Measurements from ENCODE around the gene CWC25.
"Not testable (repeated sequence)": the region's sequence is repeated elsewhere in the genome, so short reads cannot be mapped to it uniquely, and the experiment has no call there.

The CWC25 gene

DNA sequence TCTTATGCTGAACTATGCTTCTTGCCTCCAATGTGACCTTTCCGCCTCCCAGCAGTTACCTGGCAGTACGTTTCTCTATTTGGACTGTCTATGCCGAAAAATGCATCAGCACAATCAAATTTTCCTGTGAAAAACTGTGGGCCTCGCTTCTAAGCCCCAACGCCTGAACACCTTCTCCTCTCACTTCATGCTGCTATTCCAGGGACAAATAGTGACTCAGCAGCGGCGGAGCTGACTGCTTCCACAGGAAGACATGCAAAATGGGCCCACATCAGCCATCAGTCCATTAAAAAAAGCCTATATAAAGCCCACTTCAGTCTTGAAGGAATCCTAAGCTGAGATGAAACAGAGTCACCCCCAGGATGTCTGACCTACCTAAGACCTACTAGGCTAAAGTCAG lies 15.3 kb downstream of the CWC25 start:
- Histone ChIP-seq H3K4me1 (ENCODE audit: insufficient read depth, low read length) (no peaks in the 10 kb centered on the region), H3K9ac (ENCODE audit: low read depth, low read length) (no peak overlapping the region), H3K9me3 (ENCODE audit: control insufficient read depth, insufficient read depth, low read length) (no peaks in the 10 kb centered on the region), H3K36me3 (ENCODE audit: insufficient read depth, low read length) (peaks cover 17% of the 10 kb centered on the region)

DNA sequence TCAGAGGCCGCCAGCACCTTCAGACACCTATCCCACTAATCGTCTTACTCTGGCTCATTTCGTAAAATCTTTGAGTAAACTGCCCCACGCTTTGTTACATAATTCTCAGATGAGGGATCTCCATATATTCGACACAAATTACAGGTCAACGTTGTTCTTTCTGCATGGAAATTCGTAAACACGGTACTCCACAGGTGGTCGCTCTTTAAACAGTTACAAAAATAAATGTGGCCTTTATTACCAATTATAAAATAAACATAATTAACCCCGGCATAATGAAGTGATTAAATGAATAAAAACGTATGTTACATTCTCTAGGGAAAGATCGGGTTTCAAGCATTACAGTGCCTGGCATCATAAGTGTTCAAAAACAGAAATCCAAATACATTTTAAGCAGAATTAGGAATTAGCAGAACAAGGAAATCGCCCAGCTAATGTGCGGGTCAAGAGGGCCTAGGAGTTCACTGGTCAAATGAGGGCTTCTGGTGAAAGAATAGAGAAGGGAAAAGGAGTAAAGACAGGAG lies 24.8 kb downstream of the CWC25 start:
- no peaks in the 10 kb centered on the region; the same call in 1 of the 2 replicates for H3K4me1 ChIP-seq (ENCODE audit: insufficient read depth, low read length)
- no peaks in the 10 kb centered on the region for H3K9me3 ChIP-seq (ENCODE audit: control insufficient read depth, insufficient read depth, low read length)
- peak overlapping the region; percentile 81; the same call in 1 of the 2 replicates for H3K9ac ChIP-seq (ENCODE audit: low read depth, low read length)
- H3K36me3 ChIP-seq (ENCODE audit: insufficient read depth, low read length), result peaks cover 5% of the 10 kb centered on the region

DNA sequence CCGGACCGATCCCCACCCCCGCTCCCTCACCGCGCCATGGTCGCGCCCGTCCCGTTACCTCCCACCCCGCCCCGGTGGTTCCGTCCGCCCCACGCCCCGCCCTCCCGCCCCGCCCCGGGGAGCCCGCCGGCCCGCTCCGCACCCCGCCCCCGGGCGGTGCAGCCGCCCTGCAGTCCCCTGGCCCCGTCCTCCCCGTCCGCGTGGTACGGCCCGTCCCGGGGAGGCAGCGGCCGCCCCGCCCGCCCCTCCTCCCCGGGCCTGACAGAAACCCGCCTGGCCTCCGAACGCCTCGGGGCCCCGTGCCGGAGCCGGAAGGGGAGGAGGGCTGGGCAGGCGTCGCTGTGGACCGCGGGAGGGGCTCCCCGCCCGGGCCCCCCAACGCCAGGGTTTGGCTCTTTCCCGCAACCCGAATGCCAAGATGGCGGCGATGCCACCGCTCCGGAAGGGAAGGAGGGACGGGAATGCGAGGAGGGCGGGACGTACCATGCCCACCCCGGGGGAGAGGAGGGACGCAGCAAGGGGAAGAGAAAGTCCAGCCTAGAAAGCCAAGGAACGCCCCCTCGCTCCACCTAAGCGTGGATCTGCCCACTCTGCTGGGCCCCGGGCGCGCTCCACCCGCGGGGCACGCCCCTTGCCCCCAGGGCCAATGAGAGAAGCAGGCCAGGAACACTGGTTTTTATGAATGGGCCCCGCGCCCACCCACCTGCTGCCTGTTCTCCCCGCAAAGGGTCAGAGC lies 25.5 kb downstream of the CWC25 start, which contains the start of gene PIP4K2B:
PIP4K2B (minus strand) TSS at position 56 of the 736 bp plus-strand sequence. CDS start 132 bp downstream, outside the sequence.
- H3K9me3 ChIP-seq (ENCODE audit: control insufficient read depth, insufficient read depth, low read length), result no peaks in the 10 kb centered on the region
- H3K4me1 ChIP-seq (ENCODE audit: insufficient read depth, low read length), result no peaks in the 10 kb centered on the region; the same call in 1 of the 2 replicates
- peaks cover 5% of the 10 kb centered on the region for H3K36me3 ChIP-seq (ENCODE audit: insufficient read depth, low read length)
- H3K9ac ChIP-seq (ENCODE audit: low read depth, low read length), result peak within 1 kb of the TSS; percentile 81

DNA sequence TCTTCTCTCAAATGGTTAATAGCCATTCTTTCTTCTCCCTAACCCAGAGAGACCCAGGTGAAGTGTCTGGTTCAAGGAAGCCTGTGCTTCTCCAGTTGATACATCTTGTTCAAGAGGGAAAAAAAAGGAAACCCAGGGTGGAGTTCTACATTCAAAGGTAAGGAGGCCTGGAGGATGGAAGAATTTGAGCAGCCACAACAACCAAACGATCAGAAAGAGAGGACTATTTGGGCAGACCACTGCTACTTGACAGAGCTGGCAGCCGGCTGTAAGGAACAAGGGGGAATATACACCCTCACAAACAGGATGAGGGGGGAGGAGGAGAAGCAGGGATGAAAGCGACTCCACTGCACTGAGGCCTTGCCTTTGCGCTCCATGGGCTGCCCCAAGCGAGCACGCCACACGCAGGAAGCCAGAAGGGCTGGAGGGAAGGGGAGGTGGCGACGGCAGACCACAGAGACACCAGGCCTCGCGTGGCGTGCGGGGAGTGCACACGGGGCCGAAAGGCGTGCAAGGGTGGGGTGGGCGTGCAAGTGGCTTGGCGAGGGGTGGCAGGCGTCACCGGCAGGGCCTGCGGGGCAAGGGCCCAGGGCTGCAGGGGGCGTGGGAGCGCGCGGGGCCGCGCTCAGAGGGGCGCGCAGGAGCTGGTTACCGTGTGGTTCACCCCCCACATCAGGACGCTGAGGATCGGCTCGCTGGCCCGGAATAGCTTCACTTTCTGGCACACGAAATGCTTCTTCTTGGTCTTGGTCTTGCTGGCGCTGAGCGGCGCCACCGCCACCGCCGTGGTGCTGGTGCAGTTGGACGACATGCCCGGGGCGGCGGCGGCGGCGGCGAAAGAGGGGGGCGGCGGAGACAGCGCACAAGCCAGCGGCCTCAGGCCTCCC lies 26.3 kb downstream of the CWC25 start:
- no peaks in the 10 kb centered on the region; the same call in 1 of the 2 replicates for H3K4me1 ChIP-seq (ENCODE audit: insufficient read depth, low read length)
- no peaks in the 10 kb centered on the region for H3K9me3 ChIP-seq (ENCODE audit: control insufficient read depth, insufficient read depth, low read length)
- peak overlapping the region; percentile 69 for H3K9ac ChIP-seq (ENCODE audit: low read depth, low read length)
- H3K36me3 ChIP-seq (ENCODE audit: insufficient read depth, low read length), result peaks cover 5% of the 10 kb centered on the region

DNA sequence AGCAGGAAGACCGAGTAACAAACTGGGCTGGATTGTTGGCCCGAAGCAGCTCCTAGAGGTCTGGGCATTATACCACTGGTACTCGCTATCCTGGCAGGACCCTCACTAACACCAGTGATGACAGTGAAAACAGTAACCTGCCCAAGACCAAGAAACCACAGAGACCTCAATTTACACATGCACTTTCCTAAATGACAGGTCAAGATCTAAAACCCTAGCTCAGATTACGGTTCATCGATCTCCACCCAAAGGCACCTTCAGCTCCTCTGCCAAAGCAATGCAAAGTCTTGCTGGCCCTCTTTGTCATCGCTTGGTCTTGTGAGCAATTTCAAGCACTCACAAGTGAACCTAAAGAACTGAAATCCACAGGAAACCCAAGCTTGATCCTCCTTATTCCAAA lies 27.3 kb downstream of the CWC25 start:
- peaks cover 5% of the 10 kb centered on the region for H3K36me3 ChIP-seq (ENCODE audit: insufficient read depth, low read length)
- peak overlapping the region; percentile 21; the same call in 1 of the 2 replicates for H3K9ac ChIP-seq (ENCODE audit: low read depth, low read length)

DNA sequence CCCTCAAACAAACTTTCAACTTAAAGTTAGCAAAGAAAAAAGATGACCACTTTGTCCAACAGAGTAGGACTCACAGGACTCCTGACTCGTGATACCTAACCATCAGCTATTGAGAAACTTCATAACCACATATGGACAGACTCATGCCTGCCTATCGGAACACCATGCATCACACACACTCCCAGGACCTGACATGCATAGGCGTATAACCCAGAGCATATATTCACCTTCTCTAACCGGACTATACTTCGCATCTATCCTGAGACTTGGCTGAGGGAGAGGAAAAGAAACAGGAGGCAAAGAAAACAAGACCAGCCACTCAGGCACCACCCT lies 28.0 kb downstream of the CWC25 start:
- no peak overlapping the region for H3K9ac ChIP-seq (ENCODE audit: low read depth, low read length)
- no peaks in the 10 kb centered on the region; the same call in 1 of the 2 replicates for H3K4me1 ChIP-seq (ENCODE audit: insufficient read depth, low read length)
- H3K36me3 ChIP-seq (ENCODE audit: insufficient read depth, low read length), result peaks cover 5% of the 10 kb centered on the region
- no peaks in the 10 kb centered on the region for H3K9me3 ChIP-seq (ENCODE audit: control insufficient read depth, insufficient read depth, low read length)

More for the DNA sequence above, 27.3 kb downstream of the CWC25 start:
- no peaks in the 10 kb centered on the region for H3K9me3 ChIP-seq (ENCODE audit: control insufficient read depth, insufficient read depth, low read length)
- no peaks in the 10 kb centered on the region; the same call in 1 of the 2 replicates for H3K4me1 ChIP-seq (ENCODE audit: insufficient read depth, low read length)

DNA sequence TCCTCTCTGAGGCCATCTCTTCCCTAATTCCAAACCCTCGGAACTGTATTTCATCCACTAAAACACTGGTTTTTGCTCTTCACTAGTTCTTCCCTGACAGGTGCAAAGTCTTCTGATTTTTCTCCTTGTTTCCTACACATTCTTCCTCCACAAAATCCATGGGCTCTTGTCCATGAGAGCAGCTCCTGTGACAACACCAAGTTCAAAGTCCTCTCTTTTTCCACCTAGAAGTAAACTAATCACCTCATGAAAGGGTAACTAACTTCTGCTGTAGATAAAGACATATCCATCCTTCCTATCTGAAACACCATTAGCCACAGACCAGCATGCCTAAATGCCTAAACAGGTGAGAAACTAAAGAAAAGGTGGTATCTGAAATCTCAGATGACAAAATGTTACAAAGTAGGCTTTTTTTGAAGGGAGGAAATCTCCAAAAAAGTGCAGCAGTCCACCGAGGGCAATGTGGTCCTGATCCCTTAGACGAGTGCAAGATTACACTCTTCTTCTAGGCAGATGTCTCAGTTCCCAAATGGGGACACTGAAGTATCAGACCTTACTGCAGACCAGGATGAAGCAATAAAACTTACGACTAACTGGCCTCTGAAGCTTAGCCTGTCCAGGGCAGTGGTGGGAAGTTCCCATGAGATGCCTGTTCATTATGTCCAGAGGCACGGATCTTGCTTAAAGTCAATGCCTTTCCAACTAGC lies 28.5 kb downstream of the CWC25 start:
- no peaks in the 10 kb centered on the region; the same call in 1 of the 2 replicates for H3K4me1 ChIP-seq (ENCODE audit: insufficient read depth, low read length)
- H3K36me3 ChIP-seq (ENCODE audit: insufficient read depth, low read length), result peaks cover 5% of the 10 kb centered on the region
- no peak overlapping the region for H3K9ac ChIP-seq (ENCODE audit: low read depth, low read length)
- H3K9me3 ChIP-seq (ENCODE audit: control insufficient read depth, insufficient read depth, low read length), result no peaks in the 10 kb centered on the region

DNA sequence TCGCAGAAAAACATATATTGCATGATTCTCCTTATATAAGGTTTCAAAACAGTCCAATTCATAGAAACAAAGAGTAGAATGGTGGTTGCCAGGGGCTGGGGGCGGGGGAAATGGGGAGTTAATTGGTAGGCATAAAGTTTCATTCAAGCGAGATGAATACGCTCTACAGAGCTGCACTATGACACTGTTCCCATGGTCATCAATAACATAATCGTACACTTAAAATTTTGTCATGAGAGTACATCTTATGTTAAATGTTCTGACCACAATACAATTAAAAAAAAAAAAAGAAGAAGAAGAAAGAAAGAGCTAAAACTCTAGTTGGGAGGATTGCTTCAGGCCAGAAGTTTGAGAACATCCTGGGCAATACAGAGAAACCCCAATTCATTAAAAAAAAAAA lies 30.9 kb downstream of the CWC25 start:
- Histone ChIP-seq H3K4me1 (ENCODE audit: insufficient read depth, low read length) (peaks cover 10% of the 10 kb centered on the region), H3K36me3 (ENCODE audit: insufficient read depth, low read length) (peaks cover 5% of the 10 kb centered on the region), H3K9ac (ENCODE audit: low read depth, low read length) (no peak overlapping the region), H3K9me3 (ENCODE audit: control insufficient read depth, insufficient read depth, low read length) (no peaks in the 10 kb centered on the region)

DNA sequence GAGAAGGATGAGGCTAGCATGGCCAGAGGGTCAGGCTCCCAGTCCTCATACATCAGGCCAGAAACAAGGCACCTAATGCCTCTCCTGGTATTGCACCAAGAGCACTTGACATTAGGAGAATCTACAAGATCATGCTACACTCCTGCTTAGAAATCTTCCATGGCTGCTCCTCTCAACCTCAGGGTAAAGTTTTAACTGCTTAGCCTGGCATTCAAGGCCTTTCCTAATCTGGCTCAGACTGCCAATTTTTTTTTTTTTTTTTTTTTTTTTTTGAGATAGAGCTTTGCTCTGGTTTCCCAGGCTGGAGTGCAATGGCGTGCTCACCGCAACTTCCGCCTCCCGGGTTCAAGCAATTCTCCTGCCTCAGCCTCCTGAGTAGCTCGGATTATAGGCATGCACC lies 34.0 kb downstream of the CWC25 start:
- H3K4me1 ChIP-seq (ENCODE audit: insufficient read depth, low read length), result peaks cover 13% of the 10 kb centered on the region
- no peak overlapping the region for H3K9ac ChIP-seq (ENCODE audit: low read depth, low read length)
- peaks cover 5% of the 10 kb centered on the region; the same call in 1 of the 2 replicates for H3K36me3 ChIP-seq (ENCODE audit: insufficient read depth, low read length)
- H3K9me3 ChIP-seq (ENCODE audit: control insufficient read depth, insufficient read depth, low read length), result no peaks in the 10 kb centered on the region

DNA sequence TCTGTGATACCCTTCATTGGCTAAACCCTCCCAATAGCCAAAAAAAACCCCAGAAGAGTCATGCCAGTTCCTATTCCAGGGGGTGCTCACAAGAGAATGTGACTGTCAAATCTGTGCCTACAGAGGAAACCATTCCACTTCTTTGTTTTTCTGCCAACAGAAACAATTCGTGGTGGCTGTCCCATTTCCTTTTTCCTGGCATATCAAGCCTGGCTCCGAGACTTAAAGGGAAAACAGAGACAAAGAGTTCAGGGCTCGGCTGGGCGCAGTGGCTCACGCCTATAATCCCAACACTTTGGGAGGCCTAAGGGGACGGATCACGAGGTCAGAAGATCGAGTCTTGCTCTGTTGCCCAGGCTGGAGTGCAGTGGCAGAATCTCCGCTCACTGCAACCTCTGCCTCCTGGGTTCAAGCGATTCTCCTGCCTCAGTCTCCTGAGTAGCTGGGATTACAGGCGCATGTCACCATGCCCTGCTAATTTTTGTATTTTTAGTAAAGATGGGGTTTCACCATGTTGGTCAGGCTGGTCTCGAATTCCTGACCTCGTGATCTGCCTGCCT lies 34.9 kb downstream of the CWC25 start:
- peaks cover 13% of the 10 kb centered on the region for H3K4me1 ChIP-seq (ENCODE audit: insufficient read depth, low read length)

DNA sequence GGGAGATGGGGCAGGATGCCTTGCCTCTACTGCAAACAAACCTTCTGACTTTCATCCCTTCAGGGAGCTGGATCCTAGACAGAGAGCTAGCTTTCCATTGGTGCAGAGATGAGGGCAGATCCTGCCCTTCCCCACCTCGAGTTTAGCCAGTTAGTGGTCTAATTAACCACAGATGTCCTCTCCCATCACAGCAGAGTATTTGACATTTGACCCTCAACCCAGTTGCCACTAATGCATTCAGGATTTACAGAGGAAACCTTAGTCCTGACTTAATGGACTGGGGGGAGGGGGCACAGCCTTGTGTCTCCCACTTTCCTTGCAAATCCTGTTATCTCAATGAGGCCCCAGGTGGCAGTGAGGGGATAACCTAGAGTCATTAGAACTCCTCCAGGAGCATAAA lies 35.9 kb downstream of the CWC25 start:
- Histone ChIP-seq H3K36me3 (ENCODE audit: insufficient read depth, low read length) (peaks cover 5% of the 10 kb centered on the region; the same call in 1 of the 2 replicates), H3K9me3 (ENCODE audit: control insufficient read depth, insufficient read depth, low read length) (no peaks in the 10 kb centered on the region), H3K9ac (ENCODE audit: low read depth, low read length) (no peak overlapping the region), H3K4me1 (ENCODE audit: insufficient read depth, low read length) (peaks cover 13% of the 10 kb centered on the region)

More for the DNA sequence above, 34.9 kb downstream of the CWC25 start:
- not testable (repeated sequence) for H3K9me3 ChIP-seq (ENCODE audit: control insufficient read depth, insufficient read depth, low read length); H3K9ac ChIP-seq (ENCODE audit: low read depth, low read length); H3K36me3 ChIP-seq (ENCODE audit: insufficient read depth, low read length)

DNA sequence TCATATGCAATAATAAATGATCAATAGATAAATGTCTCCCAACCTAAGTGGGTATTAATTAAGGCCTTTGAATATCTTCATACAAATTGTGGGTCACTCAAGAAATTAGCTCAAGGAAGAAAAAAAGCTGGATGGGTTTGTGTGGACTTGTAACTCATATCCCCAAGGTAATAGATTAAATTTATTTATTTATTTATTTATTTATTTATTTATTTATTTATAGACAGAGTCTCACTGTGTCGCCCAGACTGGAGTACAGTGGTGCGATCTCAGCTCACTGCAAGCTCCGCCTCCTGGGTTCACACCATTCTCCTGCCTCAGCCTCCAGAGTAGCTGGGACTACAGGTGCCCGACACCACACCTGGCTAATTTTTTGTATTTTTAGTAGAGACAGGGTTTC lies 37.1 kb downstream of the CWC25 start:
- H3K4me1 ChIP-seq (ENCODE audit: insufficient read depth, low read length), result peaks cover 13% of the 10 kb centered on the region
- H3K9me3 ChIP-seq (ENCODE audit: control insufficient read depth, insufficient read depth, low read length); H3K36me3 ChIP-seq (ENCODE audit: insufficient read depth, low read length); H3K9ac ChIP-seq (ENCODE audit: low read depth, low read length): not testable (repeated sequence)

DNA sequence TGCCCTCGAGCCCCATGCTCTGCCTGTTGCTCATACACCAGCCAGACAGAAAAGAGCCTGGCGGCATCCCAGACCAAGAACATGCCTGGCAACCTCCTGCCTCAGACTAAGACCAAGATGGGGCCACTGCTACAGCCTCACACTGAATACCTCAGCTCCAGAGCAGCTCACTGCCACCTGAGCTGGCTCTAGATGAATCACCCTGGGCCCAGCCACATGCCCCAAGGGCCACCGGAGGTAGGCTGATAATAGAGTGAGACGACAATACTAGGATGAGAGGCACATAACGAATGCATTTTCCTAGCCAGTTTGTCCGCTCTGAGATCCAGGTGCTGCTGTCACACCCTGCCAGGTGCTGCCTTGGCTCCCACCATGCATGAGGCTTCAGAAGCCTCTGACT lies 38.7 kb downstream of the CWC25 start:
- peaks cover 5% of the 10 kb centered on the region; the same call in 1 of the 2 replicates for H3K36me3 ChIP-seq (ENCODE audit: insufficient read depth, low read length)
- no peak overlapping the region for H3K9ac ChIP-seq (ENCODE audit: low read depth, low read length)
- no peaks in the 10 kb centered on the region for H3K9me3 ChIP-seq (ENCODE audit: control insufficient read depth, insufficient read depth, low read length)
- H3K4me1 ChIP-seq (ENCODE audit: insufficient read depth, low read length), result peaks cover 13% of the 10 kb centered on the region

DNA sequence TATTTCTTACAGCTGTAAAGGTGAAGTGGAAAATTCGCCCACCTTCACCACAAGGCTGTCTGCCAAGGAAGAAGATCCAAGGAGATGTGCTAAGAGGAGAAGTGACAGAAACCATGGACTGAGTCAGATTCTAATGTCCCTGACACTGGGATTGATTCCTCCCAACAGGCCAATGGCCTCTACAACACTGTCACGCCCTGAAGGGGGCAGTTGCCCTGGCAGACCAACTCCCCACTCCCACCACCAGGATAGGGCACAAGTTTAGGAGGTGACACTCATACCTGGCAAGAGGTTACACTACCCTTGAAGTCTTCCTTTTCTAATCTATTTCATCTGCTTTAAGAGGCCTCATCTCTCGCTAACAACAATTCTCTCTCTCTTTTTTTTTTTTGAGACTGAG lies 41.9 kb downstream of the CWC25 start:
- Histone ChIP-seq H3K9ac (ENCODE audit: low read depth, low read length) (no peak overlapping the region), H3K4me1 (ENCODE audit: insufficient read depth, low read length) (no peaks in the 10 kb centered on the region), H3K36me3 (ENCODE audit: insufficient read depth, low read length) (peaks cover 12% of the 10 kb centered on the region), H3K9me3 (ENCODE audit: control insufficient read depth, insufficient read depth, low read length) (no peaks in the 10 kb centered on the region)

Measured in ES-I3 (cell line).